Fibroblast of villous mesenchyme (primary cell): Measurements from ENCODE around the gene TOR2A. TPM values are rescaled to one million over a fixed set of nuclear protein-coding genes. Genes with fewer than 3 reads are reported as not detected.

Source experiments
- DNase-seq: peaks from one replicate; pipeline ENCODE4 v3.0.0-alpha.2; 2010; ENCODE audit warnings: low read depth
- H3K4me3 ChIP-seq: 2 replicates; pipeline ENCODE4 v1.5.1; 2011; ENCODE audit warnings: low read depth, mild to moderate bottlenecking, low read length
- total RNA-seq: library from RNA; depleted of rRNA; stranded (reverse); fragments of >200 nt; gene quantifications from 2 replicates; pipeline ENCODE4 v1.2.3, GENCODE V29; 2012
- TF ChIP-seq, protein P1 (sequence below): IDR thresholded peaks from 2 replicates; pipeline ENCODE4 v1.5.1; 2012; ENCODE audit warnings: low read depth, mild to moderate bottlenecking, low read length; ENCODE audit not compliant: insufficient read depth

The TOR2A gene
- total RNA-seq, 1 donor: 5.2 TPM

DNA sequence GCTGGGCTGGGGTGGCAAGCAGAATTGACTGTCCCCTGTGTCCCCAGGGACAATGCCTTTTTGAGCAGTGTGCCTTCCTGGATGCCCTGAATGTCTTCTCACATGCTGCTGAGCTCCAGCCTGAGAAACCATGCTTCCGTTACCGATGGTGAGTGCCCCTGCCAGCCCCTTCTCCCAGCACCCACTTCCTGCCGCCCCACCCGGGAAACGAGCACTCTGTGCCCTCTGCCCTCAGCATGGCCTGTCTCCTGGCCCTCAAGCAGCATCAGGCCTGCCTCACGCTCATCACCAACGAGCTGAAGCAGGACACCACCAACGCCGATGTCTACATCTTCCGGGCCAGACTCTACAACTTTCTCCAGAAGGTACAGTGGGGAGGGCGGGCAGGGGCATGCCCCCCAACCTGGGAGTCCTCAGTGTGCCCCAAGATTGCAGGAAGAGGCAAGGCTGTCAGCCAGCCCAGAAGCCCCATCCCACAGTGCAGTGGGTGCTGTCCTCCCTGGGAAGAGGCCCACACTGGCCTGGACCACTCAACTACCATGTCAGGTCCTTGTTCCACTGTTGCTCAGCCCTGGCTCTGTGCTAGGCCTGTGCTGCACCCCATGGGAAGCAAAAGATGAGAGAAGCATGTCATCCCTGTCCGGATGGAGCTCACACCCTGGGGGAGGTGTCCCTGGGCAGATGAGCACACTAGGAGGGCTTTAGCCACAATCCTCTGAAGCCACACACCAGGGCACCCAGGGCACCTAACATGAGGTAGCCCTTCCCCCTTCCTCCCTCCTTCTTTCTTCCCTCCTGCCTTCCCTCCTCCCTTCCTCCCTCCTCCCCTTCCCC, 14.8 kb downstream of the TOR2A start:
- H3K4me3 ChIP-seq: no peak overlapping the region
- DNase-seq: no peak
- TF ChIP-seq, protein P1, sequence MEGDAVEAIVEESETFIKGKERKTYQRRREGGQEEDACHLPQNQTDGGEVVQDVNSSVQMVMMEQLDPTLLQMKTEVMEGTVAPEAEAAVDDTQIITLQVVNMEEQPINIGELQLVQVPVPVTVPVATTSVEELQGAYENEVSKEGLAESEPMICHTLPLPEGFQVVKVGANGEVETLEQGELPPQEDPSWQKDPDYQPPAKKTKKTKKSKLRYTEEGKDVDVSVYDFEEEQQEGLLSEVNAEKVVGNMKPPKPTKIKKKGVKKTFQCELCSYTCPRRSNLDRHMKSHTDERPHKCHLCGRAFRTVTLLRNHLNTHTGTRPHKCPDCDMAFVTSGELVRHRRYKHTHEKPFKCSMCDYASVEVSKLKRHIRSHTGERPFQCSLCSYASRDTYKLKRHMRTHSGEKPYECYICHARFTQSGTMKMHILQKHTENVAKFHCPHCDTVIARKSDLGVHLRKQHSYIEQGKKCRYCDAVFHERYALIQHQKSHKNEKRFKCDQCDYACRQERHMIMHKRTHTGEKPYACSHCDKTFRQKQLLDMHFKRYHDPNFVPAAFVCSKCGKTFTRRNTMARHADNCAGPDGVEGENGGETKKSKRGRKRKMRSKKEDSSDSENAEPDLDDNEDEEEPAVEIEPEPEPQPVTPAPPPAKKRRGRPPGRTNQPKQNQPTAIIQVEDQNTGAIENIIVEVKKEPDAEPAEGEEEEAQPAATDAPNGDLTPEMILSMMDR: no peak

DNA sequence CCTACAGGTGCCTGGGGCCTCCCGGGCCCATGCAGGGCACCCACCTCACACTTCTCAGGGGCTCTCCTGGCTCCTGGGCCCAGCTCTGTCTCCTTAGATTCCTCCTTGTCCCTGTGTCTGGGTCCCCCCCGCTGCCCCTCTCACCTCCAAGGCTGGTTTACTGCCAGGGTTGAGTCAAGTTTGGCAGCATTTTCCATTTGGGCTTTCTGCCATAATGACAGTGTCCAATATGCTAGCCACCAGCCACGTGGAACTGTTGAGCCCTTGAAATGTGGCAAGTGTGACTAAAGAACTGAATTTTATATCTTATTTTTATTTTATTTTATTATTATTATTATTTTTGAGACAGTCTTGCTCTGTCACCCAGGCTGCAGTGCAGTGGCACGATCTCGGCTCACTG, 17.3 kb downstream of the TOR2A start:
- no peak overlapping the region for H3K4me3 ChIP-seq
- TF ChIP-seq, protein P1: no peak
- no peak for DNase-seq

DNA sequence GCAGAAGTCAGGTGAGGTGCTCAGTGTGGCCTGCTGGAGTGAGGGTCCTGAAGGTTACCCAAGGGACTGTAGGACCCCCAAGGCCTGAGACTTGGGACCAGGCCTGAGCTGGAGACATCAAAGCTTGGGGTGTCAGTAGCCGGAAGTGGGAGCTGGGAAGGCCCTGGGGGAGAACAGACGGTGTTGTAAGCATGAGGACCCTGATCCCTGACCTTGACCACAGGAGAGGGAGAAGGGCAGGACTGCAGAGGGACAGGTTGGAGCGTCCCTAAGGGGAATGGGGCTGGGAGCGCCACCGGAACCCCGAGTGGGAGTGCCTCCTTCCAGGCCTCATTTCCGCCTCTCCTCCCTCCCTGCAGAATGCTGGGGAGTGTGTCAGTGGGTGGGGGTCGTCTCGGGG, 18.7 kb downstream of the TOR2A start:
- TF ChIP-seq, protein P1: no peak
- H3K4me3 ChIP-seq: peak overlapping the region; percentile 71
- DNase-seq: no peak

DNA sequence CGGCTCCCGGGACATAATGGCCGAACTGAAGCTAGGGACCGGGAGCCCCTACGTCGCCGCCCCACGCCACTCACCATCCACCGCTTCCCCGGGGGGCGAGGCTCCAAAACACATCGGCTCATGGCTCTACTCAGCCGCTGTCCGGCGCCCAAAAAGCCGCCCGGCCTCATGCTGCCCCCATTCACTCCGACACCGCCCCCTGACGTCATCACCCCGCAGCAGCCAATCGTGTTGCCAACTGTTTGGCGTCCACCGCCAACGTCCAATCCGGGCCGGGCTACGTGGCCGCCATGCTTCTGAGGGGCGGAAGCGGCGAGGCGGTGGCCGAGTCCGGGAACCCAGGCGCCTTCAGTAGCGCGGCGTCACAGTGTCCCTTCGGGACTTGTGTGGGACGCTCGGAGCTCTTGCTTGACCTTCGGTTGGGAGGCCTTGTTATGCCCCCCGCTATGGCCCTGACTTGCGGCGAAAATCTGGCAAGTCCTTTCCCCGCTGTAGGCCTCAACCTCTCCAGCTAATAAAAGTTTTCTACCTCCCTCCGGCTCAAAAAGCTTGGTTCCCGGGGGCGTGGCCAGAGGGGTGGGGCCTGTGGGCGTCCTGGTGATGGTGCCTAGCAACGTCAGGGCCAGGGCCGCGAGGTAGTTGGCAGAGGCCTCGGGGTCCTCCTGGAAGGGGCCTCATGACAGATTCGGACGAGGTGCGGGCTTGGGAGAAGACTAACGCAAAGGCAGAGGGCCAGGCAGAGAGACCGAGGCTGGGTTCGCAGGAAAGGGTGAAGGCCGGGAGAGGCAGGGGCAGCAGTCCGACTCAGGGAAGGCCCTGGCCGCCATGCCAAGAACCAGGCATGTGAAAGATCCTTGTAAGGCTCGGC, 19.4 kb downstream of the TOR2A start, which contains the start of the genes PTRH1 and TTC16:
Gene PTRH1, minus strand, starts transcription at position 194 of the 868 bp plus-strand sequence. Its CDS starts 24 bp downstream, at position 170.
Gene TTC16, plus strand, starts transcription at position 610 of the 868 bp plus-strand sequence. Its CDS starts 67 bp downstream, at position 677.
- peak within 1 kb of the TSS; percentile 71 for H3K4me3 ChIP-seq
- TF ChIP-seq, protein P1: no peak
- peak; percentile 96 for DNase-seq

DNA sequence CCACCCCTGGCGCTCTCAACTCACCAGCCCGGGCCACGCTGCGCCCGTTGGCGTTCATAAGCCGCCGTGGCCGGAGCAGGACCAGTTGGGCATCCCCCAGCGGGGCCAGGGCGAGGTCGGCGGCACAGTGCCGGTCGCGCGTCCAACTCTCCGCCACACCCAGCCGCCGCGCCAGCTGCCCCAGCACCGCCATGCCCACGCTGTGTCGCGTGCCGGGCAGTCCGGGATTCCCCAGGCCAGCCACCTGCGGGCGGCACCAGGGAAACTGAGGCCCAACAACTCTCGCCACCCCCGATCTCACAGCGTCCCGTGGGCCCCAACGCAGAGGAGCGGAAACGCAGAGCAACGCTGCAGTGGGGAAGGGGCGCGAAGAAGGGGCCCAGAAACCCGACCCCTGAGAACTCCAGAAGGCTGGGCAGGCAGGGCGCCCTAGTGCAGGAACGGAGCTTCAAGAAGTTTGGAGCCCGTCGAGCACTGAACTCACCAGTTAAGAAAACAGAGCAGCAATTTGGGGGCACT, 20.1 kb downstream of the TOR2A start:
- no peak for DNase-seq

More for the DNA sequence above, 20.1 kb downstream of the TOR2A start:
- TF ChIP-seq, protein P1: no peak
- H3K4me3 ChIP-seq: peak overlapping the region; percentile 71
